LHCN-M2 (cell line): ENCODE results near the gene CINP. TPM values are rescaled to one million over a fixed set of nuclear protein-coding genes. Genes with fewer than 3 reads are reported as not detected.
A peak's percentile ranks its signal among the peaks of the same experiment; 100 is the strongest.
"Not testable (repeated sequence)": the region's sequence is repeated elsewhere in the genome, so short reads cannot be mapped to it uniquely, and the experiment has no call there.

Source experiments
- DNase-seq: peaks from one replicate; pipeline ENCODE4 v3.0.0-alpha.2; 2012; ENCODE audit warnings: low read depth
- total RNA-seq: library from RNA; depleted of rRNA; stranded (reverse); fragments of >200 nt; gene quantifications from 2 replicates; pipeline ENCODE4 v1.2.3, GENCODE V29; 2014; rRNA removed

CINP gene
- total RNA-seq, 1 experiment from 2014 or later: 48.4 TPM

GRCh38 chr14:102320671-102321455, 41.8 kb downstream of the CINP start:
- DNase-seq: no peak

GRCh38 chr14:102320033-102320660, 42.5 kb downstream of the CINP start:
- DNase-seq: peak; percentile 33

DNA sequence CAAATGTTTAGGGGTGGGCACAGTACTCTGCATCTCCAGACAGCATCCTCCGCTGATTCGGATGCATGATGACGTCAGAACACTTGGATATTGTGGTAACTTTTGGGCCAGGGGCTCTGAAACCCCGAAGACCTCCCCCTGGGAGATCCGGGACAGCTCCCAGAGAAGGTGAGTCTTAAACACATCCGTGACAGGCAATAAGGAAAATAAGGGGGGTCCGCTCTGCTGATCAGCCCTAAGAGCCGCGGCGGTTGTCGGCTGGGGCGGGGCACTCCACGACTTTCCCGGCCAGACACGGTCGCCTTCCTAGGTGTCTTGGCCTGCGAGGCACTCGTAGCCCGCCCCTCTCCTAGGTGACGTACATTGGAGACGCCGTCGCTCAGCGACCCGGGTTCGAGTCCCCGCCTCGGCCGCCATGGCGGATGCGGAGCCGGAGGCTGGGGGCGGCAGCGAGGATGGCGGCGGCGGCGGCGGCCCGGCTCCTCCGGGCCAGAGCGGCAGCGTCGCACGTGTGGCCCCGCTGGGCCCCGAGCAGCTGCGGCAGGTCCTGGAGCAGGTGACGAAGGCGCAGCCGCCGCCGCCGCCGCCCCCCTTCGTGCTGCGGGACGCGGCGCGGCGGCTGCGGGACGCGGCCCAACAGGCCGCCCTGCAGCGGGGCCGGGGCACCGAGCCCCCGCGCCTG, 43.2 kb downstream of the CINP start, which contains the start of gene ZNF839:
TSS of gene ZNF839 (plus strand) at position 396 of the 682 bp plus-strand sequence. CDS start at position 416, 20 bp downstream.
- peak; percentile 86 for DNase-seq

DNA sequence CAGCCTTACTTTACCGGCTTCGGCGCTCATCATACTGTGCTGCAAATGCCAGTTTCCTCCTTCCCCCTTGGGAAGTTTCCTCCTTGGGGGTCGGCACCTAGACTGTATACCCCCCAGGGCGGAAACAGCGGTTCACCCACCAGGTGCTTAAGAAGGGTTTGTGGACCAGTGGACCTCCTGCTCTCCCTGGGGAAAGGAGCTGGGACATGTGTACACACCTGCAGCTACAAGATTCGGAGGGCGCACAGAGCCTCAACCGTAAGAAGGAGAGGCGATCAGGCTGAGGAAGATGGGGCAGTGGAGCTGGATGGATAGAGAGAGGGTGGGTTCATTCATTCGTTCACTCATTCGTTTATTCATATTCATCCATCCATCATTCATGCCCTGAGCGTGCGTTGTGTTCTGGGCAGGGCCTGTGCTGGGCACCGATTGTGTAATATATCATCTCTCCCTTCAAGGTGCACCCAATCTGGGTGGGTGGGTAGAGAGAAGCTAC, 43.9 kb downstream of the CINP start:
- DNase-seq: no peak

- no peak for DNase-seq
These were observed 45.0 kb downstream of the CINP start for GRCh38 chr14:102317564-102318248.

- DNase-seq: peak; percentile 92
These were observed 45.7 kb downstream of the CINP start for GRCh38 chr14:102316743-102317563.

- peak; percentile 79 for DNase-seq
These were observed 46.4 kb downstream of the CINP start for GRCh38 chr14:102316338-102316742.

DNA sequence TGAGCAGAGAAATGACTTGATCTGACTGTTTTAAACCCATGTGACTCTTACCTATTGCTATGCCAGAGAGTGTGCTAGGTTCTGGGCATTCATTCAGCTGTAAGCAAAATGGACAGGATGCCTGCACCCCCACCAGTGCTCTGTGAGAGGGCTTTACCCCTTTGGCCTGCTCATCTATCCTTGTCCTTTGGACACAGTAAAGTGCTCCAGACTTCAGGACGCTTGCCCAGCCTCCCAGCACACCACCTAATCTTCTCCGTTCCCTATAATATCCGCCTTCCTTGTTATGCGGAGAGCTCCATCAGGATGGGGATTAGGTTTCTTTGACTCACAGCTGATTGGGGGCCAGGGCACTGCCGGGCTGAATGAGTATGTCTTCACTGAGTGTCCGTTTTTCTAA, 47.6 kb downstream of the CINP start:
- DNase-seq: no peak

- DNase-seq: peak; percentile 78
These were observed 48.3 kb downstream of the CINP start for GRCh38 chr14:102314242-102315011.

DNA sequence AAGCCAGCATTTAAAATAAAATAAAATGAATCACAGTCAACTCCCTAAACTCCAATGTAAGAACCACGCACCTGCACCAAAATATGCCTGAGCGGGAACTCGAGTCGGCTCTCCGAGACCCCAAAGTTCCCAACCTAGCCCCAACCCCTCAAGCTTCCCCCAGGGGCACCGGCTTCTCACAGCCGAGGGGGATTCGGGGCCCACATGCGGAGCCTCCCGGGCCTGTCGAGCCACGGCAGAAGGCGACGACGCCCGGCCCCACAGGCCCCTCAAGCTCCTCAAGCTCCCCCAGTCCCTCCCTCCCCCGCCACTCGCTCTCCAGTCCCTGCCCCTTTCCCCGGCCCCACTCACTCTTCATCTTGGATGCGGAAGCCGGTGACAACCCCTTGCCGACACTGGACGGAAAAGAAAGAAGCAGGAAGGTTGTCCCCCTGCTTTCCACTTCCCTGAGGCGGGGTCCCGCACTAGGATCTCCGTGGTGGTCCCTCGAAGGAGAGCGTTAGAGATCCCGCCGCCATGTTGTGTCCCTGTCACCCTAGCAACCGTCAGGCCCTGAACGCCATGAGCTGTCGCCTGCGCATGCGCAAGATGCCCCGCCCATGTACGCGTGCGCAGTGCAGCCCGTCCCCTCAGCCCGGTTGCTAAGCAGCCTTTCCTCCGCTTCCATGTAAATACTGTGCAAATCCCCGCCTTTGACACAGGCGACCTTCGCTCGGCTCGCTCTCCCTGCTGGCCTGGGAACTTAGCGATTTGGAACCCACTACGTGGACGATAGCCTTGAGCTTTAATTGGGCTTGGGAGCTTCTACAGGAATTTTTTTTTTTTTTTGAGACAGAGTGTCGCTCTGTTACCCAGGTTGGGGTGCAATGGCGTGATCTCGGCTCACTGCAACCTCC, 57.8 kb downstream of the CINP start, which contains the start of gene MOK:
TSS of gene MOK (minus strand) at position 554 of the 896 bp plus-strand sequence. CDS start at position 358, 196 bp downstream.
- DNase-seq: peak; percentile 96

GRCh38 chr14:102303664-102304063, 59.0 kb downstream of the CINP start:
- no peak for DNase-seq

DNA sequence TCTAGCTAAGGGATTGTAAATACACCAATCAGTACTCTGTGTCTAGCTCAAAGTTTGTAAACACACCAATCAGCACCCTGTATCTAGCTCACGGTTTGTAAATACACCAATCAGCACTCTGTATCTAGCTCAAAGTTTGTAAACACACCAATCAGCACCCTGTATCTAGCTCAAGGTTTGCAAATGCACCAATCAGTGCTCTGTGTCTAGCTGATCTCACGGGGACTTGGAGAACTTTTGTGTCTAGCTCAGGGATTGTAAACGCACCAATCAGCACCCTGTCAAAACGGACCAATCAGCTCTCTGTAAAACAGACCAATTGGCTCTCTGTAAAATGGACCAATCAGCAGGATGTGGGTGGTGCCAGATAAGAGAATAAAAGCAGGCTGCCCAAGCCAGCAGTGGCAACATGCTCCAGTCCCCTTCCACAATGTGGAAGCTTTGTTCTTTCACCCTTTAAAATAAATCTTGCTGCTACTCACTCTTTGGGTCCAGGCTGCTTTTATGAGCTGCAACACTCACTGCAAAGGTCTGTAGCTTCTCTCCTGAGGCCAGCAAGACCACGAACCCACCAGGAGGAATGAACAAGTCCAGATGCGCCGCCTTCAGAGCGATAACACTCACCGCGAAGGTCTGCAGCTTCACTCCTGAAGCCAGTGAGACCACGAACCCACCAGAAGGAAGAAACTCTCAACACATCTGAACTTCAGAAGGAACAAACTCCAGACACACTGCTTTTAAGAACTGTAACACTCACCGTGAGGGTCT, 64.2 kb downstream of the CINP start:
- not testable (repeated sequence) for DNase-seq

Other genes starting within 250 kb of the CINP start
- gene WDR20, start 223.0 kb downstream of the CINP start, total RNA-seq: 18.3 and 21.1 TPM in 2 replicates
- gene MOK, start 57.7 kb downstream of the CINP start, total RNA-seq: 33.9 and 37.6 TPM in 2 replicates
- 9.0 and 10.3 TPM in 2 replicates for gene ZNF839, start 43.1 kb downstream of the CINP start, total RNA-seq
- 20.4 and 21.7 TPM in 2 replicates for gene TECPR2, start 51 bp upstream of the CINP start, total RNA-seq
- 38.9 and 49.8 TPM in 2 replicates for gene ANKRD9, start 146.9 kb upstream of the CINP start, total RNA-seq
- gene RCOR1, start 229.8 kb upstream of the CINP start, total RNA-seq: 14.1 and 18.7 TPM in 2 replicates